Mucosa of rectum (tissue), 2 donors: ENCODE results near the gene TREM2.

Source experiments
- H3K27ac ChIP-seq, 2 donors: one replicate each; pipeline ENCODE4 v1.7.0; 2013; ENCODE audit warnings: inconsistent platforms in 2 of 2, low read depth in 2 of 2, low read length in 2 of 2
- H3K27me3 ChIP-seq, 2 donors: one replicate each; pipeline ENCODE4 v1.7.0; 2013; ENCODE audit warnings: low read length in 2 of 2; ENCODE audit not compliant: control insufficient read depth in 2 of 2, insufficient read depth in 2 of 2
- H3K36me3 ChIP-seq, 2 donors: one replicate each; pipeline ENCODE4 v1.7.0; 2013; ENCODE audit warnings: low read length in 2 of 2; ENCODE audit not compliant: control insufficient read depth in 2 of 2, insufficient read depth in 2 of 2
- H3K4me1 ChIP-seq, 2 donors: one replicate each; pipeline ENCODE4 v1.7.0; 2013; ENCODE audit warnings: low read length in 2 of 2, mild to moderate bottlenecking in 1 of 2; ENCODE audit not compliant: control insufficient read depth in 2 of 2, insufficient read depth in 2 of 2
- H3K4me3 ChIP-seq, 2 donors: one replicate each; pipeline ENCODE4 v1.7.0; 2013; ENCODE audit warnings: low read length in 2 of 2
- H3K9ac ChIP-seq, 2 donors: one replicate each; pipeline ENCODE4 v1.7.0; 2013; ENCODE audit warnings: low read length in 2 of 2, low read depth in 1 of 2, mild to moderate bottlenecking in 1 of 2
- H3K9me3 ChIP-seq, 2 donors: one replicate each; pipeline ENCODE4 v1.7.0; 2013; ENCODE audit warnings: low read length in 2 of 2; ENCODE audit not compliant: control insufficient read depth in 2 of 2
- donor health status: healthy.
- donor health status: Normal muscosa, but diverticular disease.

TREM2 gene

GRCh38 chr6:41184761-41185160, 21.8 kb upstream of the TREM2 start:
- Histone ChIP-seq H3K27me3 (no peaks in the 10 kb centered on the region), H3K9me3 (no peaks in the 10 kb centered on the region), H3K9ac (no peak overlapping the region), H3K4me3 (no peak overlapping the region), H3K4me1 (no peaks in the 10 kb centered on the region), H3K27ac (no peak overlapping the region), H3K36me3 (no peaks in the 10 kb centered on the region)

- no peak overlapping the region for H3K4me3 ChIP-seq
- peaks cover 0 to 1% of the 10 kb centered on the region in 2 donors for H3K27me3 ChIP-seq
- H3K9me3 ChIP-seq = no peaks in the 10 kb centered on the region
- H3K27ac ChIP-seq = no peak overlapping the region
- H3K4me1 ChIP-seq = no peaks in the 10 kb centered on the region
- no peak overlapping the region for H3K9ac ChIP-seq
- H3K36me3 ChIP-seq = no peaks in the 10 kb centered on the region
Observed at GRCh38 chr6:41182069-41183034, 19.4 kb upstream of the TREM2 start.

- H3K36me3 ChIP-seq = no peaks in the 10 kb centered on the region
- no peak overlapping the region for H3K9ac ChIP-seq
- no peak overlapping the region for H3K4me3 ChIP-seq
- H3K27ac ChIP-seq = no peak overlapping the region
- no peaks in the 10 kb centered on the region for H3K9me3 ChIP-seq
- peaks cover 0 to 8% of the 10 kb centered on the region in 2 donors for H3K27me3 ChIP-seq
- H3K4me1 ChIP-seq = no peaks in the 10 kb centered on the region
Observed at GRCh38 chr6:41181566-41181965, 18.6 kb upstream of the TREM2 start.

- no peak overlapping the region for H3K9ac ChIP-seq
- H3K4me1 ChIP-seq = no peaks in the 10 kb centered on the region
- no peak overlapping the region for H3K27ac ChIP-seq
- no peak overlapping the region for H3K4me3 ChIP-seq
- H3K9me3 ChIP-seq = no peaks in the 10 kb centered on the region
- no peaks in the 10 kb centered on the region for H3K36me3 ChIP-seq
- H3K27me3 ChIP-seq = peaks cover 0 to 8% of the 10 kb centered on the region in 2 donors
Observed at GRCh38 chr6:41179163-41179562, 16.2 kb upstream of the TREM2 start.

- peaks cover 0 to 8% of the 10 kb centered on the region in 2 donors for H3K27me3 ChIP-seq
- H3K36me3 ChIP-seq = no peaks in the 10 kb centered on the region
- H3K27ac ChIP-seq = no peak overlapping the region
- no peaks in the 10 kb centered on the region for H3K4me1 ChIP-seq
- no peak overlapping the region for H3K9ac ChIP-seq
- H3K9me3 ChIP-seq = no peaks in the 10 kb centered on the region
- H3K4me3 ChIP-seq = no peak overlapping the region
Observed at GRCh38 chr6:41177695-41178094, 14.8 kb upstream of the TREM2 start.

- H3K9ac ChIP-seq = no peak overlapping the region
- no peaks in the 10 kb centered on the region for H3K36me3 ChIP-seq
- H3K4me1 ChIP-seq = no peaks in the 10 kb centered on the region
- H3K9me3 ChIP-seq = no peaks in the 10 kb centered on the region
- no peak overlapping the region for H3K4me3 ChIP-seq
- H3K27me3 ChIP-seq = peaks cover 0 to 8% of the 10 kb centered on the region in 2 donors
- H3K27ac ChIP-seq = no peak overlapping the region
Observed at GRCh38 chr6:41177287-41177686, 14.4 kb upstream of the TREM2 start.

- Histone ChIP-seq H3K4me1 (no peaks in the 10 kb centered on the region), H3K36me3 (no peaks in the 10 kb centered on the region), H3K27ac (no peak overlapping the region), H3K27me3 (peaks cover 0 to 8% of the 10 kb centered on the region in 2 donors), H3K4me3 (no peak overlapping the region), H3K9me3 (no peaks in the 10 kb centered on the region), H3K9ac (no peak overlapping the region)
Observed at GRCh38 chr6:41176189-41176588, 13.3 kb upstream of the TREM2 start.

- no peak overlapping the region for H3K9ac ChIP-seq
- no peaks in the 10 kb centered on the region for H3K9me3 ChIP-seq
- no peaks in the 10 kb centered on the region for H3K36me3 ChIP-seq
- H3K4me1 ChIP-seq = no peaks in the 10 kb centered on the region
- H3K27ac ChIP-seq = no peak overlapping the region
- no peak overlapping the region for H3K4me3 ChIP-seq
- peaks cover 0 to 8% of the 10 kb centered on the region in 2 donors for H3K27me3 ChIP-seq
Observed at GRCh38 chr6:41175084-41175483, 12.2 kb upstream of the TREM2 start.

GRCh38 chr6:41174610-41175009, 11.7 kb upstream of the TREM2 start:
- Histone ChIP-seq H3K9ac (no peak overlapping the region), H3K36me3 (no peaks in the 10 kb centered on the region), H3K27me3 (peaks cover 0 to 8% of the 10 kb centered on the region in 2 donors), H3K4me3 (no peak overlapping the region), H3K9me3 (no peaks in the 10 kb centered on the region), H3K27ac (no peak overlapping the region), H3K4me1 (no peaks in the 10 kb centered on the region)

- Histone ChIP-seq H3K4me3 (no peak overlapping the region), H3K27me3 (peaks cover 0 to 2% of the 10 kb centered on the region in 2 donors), H3K9me3 (no peaks in the 10 kb centered on the region), H3K4me1 (no peaks in the 10 kb centered on the region), H3K27ac (no peak overlapping the region), H3K9ac (no peak overlapping the region), H3K36me3 (no peaks in the 10 kb centered on the region)
Observed at GRCh38 chr6:41171908-41172307, 9.0 kb upstream of the TREM2 start.
